NCI-H1417 (cell line): ENCODE measurements around the gene LDLRAD3.

Source experiments
- DNase-seq, 3 experiments: peaks; one replicate each; lab custom pipeline; 2025; lab: John Stamatoyannopoulos, UW

The LDLRAD3 gene

DNA sequence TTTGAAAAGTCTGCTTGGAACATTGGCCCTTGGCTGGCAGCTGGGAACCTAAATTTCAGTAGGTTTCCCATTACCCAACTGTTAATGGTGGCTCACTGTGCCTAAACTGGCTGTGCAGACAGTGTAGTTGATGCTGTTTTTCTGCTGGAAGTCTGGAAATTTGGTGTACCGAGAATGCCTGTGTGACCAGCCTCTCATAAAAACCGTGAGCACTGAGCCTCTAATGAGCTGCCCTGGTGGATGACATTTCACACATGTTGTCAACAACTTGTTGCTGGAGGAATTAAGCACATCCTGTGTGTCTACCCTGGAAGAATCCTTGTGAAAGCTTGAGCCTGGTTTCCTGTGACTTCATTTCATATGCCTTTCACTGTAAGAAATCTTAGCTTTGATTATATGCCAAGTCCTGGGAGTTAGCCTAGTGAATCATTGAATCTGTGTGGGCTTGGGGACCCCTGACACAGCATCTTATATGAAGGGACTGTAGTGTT, 131.1 kb downstream of the LDLRAD3 start:
- DNase-seq = peak in 1 of 3 experiments; percentile 33

DNA sequence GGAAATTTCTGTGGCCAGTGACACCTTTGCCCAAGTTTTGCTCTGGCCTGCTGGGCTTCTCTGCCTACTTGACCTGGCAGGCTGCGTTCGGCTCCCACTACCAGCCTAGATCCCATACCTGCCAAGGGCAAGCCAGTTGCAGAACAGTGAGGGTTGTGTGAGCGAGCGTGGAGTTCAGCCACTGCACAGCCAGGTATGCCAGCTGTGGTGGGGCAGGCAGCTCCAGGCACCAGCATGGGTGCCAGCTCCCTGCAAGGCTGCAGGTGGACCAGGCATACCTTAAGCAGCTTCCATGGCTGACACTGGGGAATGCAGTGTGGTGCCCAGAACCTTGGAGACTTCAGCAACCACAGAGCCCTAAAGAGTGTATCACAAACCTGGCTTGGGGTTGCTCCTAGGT, 133.5 kb downstream of the LDLRAD3 start:
- DNase-seq = no peak

DNA sequence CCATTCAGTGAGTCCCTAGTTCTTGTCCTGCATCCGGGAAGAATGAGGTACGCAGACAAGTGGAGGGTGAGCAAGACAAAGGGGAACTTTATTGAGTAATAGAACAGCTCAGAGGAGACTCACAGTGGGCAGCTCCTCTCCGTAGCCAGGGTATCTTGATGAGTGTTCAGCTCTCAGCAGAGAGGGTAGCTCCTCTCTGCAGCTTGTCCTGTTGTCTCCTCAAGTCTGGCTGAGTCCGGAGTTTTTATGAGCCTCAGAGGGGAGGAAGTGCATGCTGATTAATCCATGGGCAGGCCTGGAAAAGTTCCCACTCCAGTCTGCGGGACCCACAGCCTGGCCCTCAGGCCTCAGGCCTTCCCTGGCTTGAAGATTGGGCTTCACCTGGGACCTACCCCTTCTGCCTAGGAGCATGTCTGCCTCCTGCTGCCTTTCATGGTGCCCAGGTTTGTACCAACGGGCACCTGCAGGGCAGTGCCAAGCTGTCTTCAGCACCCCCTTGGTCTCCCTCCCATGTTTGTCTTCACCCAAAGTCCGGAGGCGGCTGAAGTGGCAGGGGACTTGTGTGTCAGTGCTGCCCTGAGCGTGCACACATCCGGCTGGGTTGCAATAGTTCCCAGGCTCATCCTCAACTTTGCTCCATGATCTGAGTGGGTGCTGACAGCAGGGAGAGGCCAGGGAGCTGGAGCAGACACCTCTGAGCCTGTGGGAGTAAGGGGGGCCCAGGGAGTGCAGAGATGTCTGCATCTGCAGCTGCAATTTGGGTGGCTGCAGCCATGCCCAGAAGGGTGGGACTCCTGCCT, 134.2 kb downstream of the LDLRAD3 start:
- DNase-seq = no peak

DNA sequence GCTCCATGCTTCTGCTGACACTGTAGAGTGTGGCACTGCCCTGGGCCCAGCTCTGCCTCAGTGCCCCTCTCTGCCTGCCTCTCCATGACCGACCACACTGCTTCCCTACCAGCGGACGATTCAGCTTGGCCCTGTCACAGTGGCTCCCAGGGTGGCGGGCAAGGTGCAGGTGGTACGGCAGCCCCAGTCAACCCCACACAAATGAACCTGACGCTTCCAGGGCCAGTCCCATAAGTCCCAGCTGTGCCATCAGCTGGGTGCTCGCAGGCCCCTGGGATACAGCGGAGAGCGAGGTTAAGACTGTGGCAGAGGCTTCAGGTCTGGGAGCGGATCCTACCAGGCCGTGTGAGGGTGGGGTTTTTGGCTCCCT, 134.8 kb downstream of the LDLRAD3 start:
- no peak for DNase-seq

DNA sequence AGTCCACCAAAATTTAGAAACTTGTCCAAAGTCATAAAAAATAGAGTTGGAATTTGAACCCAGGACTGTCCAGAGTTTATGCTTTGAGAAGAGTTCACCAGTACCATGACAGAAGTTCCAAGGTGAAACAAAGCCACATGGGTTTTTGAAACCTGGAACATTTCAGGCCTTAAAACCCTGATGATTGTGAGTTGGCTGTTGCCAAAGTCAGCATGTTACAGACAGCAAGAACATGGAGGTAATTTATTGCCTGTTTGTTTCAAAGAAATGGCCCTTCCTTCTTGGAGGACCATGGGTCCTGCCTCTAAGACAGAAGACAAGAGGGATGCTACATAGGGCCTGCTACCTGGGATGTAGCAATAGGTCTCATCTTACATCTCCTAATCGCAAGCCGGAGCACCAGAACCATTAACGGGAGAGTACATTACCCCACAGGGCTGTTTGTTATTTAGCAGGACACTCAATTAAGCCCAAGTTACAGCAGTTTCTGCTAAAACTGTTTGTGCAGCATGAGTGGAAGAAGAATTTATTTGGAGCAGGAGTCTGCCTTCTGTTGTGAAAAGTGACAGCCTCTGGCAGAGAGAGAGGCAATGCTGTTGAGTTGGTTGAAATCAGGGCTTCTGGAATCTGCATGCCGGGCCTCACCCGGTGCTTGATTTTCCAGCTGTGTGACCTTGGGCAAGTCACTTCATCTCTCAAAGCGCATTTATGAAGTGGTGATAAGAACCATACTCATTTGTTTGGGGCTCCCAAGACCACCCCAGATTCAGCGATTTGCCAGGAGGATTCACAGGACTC, 136.2 kb downstream of the LDLRAD3 start:
- DNase-seq = no peak

DNA sequence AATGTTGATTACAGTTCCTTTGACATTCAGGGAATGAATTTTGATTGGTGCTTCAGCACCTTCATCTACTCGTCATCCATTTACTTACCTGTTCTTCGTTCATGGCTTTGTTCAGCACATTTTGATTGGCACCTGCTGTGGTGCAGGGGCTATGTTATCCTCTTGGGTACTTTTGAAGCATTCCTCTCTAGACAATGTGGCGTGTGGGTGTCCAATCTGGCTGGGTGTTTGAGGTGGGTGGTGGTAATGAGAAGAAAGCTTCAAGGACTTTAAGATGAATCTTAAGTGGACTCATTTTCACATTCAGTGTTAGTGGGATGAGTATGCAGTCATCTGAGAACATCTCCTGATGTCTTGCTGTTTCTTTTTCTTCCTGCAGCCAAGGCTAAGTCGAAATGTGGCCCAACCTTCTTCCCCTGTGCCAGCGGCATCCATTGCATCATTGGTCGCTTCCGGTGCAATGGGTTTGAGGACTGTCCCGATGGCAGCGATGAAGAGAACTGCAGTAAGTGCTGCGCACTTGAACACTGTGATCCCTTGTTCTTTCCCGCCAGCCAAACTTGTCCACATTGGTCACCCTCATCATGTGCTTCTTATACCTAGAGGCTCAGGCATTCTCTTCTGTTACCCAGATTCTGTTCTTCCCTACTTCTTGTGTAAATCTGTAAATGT, 137.5 kb downstream of the LDLRAD3 start:
- DNase-seq = no peak

DNA sequence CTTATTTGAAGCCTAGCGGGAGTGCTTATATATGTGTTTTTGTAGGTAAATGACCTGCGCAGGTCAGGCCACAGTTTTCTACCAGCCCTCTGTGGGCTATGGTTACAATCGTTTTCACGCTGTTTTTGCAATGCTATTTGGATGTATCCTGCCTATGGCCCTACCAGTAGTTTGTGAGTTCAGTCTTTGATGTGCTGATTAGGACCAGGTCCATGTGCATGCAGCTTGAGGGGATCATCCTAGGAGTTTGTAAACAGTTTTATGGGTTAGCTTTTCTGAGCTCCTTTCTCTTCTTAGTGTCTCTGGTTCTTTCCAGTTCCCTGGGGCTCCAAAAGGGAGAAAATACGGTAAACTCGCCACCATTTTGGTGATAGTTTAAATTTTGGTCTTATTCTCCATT, 142.5 kb downstream of the LDLRAD3 start:
- DNase-seq = no peak

DNA sequence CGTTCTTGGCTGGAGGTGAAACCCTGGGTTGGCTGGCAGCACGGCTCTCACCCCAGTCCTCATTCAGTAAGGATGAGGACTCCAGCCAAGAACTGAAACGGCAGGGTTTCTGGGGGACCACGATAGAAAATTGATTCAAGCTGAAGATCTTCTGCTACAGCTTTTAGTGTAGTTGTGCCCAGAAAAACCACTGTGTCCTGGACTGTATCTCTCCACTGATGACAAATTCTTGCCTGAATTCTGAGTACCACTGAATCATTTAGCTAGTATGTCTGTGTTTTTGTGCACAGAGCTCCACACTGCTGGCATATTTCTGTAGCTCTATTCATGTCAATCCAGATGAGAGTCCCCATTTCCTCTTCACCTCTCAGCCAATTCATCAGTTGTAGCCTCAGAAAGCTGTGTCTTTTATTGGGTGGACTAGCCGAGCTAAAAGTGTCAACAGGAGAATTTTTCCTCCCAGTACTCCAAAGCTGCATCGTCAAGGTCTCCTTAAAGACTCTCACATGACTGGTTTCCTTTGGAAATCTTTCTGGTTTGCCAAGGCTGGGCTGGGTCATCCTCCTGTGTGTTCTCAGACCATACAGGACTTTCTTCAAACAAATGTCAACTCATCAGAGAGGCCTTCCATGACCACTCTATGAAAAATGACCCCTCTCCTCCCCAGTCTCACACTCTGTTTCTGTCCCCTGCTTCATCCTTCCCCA, 144.6 kb downstream of the LDLRAD3 start:
- DNase-seq = no peak

DNA sequence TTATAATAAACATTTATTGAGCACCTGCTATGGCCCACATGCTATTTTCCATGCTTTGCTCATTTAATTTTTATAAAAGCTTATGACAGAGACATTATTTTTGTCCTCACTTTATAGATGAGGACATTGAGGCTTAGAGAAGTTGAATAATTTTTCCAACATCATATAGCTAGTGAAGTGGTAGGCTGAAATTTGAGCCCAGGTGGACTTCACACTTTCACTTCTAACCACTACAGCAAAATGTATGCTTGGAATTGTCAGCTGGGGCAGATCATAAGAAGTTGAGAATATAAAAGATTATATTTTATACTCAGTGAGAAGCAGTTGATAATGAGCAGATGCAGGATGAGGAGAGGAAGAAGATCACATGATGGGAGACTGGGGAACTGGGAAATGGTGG, 146.1 kb downstream of the LDLRAD3 start:
- DNase-seq = no peak

DNA sequence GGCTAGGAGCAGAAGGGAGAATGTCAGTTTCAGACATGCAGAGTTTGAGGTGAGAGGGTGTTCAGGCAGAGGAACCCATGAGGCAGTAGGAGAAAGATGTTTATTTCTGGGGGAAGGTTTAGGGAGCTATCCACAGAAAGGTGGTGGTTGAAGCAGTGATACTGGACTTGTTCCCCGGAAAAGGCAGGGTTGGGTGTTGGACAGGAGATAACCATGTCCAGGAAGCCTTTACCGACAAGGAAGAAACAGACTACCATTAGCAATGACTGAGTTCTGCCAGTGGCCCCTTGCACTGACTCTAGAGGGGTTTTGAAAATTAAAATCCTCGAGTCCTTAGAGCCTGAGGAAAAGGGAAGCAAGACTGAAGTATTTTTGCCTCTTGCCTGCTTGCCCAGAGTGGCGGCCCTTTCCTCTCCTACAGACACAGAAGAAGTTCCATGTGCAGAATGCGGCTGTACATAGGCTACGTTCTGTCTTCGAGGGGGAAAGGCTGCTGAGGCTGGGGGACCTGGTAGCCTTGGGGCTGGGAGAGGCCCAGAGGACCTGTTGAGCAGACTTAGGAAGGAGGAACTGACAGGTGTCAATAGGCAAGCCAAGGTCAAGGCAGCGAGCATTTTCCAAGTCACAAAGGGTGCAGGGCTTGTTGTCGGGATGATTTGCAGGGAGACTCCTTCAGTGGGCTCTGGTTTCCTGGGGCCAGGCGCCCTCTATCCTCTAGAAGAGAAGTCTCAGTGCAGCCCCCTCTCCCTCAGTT, 146.7 kb downstream of the LDLRAD3 start:
- DNase-seq = no peak

DNA sequence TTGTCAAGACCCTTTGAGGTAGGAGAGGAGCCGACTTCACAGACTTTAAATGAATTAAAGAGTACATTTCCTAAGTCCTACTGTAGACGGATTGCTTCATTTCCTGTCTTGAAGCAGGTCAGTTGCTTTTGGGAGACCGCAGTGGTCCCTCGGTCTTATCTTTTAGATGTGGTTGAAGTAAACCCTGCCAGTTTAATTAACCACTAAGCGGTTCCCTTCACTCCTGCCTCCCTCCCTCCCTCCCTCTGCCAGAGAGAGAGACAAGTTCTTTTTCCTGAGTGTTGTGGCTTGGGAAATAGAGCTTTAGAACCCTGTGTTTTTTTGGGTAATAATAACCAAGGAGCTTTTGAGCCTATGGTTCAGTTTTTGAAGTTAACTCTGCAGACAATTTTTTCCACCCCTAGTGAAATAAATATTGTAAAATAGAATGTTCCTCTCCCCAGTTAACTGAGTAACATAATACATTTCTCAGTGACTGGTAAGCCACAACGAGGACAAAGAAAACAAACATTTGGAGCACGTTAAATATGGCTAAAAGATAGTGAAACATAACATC, 147.5 kb downstream of the LDLRAD3 start:
- no peak for DNase-seq

DNA sequence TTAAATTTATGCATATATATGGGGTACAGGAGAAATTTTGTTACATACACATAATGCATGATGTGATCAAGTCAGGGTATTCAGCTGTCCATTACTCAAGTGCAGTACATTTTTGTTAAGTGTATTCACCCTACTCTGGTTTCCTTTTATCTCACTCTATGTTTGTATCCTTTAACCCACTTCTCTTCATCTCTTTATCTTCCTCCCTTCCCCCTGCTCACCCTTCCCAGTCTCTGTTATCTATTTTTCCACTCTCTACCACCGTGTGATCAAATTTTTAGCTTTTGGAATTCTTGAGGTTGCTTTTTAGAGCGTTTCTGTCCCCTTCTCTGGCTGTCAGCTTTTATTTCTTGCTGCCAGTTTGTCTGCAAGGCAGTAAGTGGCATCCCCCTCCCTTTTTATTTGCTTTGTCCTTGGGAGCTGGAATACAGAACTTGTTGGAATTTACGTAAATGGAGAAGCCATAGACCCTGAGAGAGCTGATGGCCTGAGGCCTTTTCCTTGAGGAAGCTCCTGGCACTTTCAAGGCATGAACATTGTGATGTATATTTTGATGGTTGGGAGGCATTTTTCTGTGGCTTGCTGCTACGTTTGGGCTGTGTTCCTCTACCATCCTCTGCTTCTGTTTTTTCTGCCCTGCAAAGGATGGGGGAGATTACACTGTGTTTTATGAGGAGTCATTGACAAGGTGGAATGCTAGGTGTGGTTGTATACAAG, 148.6 kb downstream of the LDLRAD3 start:
- DNase-seq = no peak

DNA sequence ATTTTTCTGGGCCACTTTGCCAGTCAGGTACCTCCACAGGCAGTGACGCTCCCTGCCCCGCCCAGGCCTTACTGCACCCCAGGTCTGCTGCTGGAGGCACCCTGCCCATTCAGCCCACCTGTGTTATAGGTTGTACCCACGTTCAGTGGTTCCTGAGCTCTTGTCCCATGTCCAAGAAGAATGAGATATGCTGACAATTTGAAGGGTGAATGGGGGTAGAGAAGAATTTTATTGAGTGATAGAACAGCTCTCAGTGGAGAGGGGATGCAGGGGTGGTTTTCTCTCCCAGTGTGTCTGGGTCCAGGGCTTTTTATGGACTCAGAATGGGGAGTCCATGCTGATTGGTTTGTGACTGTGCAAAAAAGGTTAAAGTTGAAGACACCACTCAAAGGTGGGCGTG, 149.7 kb downstream of the LDLRAD3 start:
- DNase-seq = no peak

DNA sequence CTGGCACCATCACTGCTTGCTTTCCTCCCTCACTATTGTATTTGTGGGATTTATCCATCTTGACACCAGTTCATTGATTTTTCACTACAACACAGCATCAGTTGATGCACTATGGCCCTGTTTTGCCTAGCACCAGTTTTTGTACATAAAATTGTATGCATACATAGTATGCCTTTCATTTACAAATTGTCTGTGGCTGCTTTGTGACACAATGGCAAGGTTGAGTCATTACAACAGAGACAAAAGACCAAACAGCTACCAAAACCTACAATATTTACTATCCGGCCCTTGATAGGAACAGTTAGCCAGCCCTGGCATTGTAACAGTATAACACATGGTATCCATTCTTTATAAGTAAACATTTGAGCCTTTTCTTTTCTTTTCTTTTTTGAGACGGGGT, 150.3 kb downstream of the LDLRAD3 start:
- DNase-seq = no peak

DNA sequence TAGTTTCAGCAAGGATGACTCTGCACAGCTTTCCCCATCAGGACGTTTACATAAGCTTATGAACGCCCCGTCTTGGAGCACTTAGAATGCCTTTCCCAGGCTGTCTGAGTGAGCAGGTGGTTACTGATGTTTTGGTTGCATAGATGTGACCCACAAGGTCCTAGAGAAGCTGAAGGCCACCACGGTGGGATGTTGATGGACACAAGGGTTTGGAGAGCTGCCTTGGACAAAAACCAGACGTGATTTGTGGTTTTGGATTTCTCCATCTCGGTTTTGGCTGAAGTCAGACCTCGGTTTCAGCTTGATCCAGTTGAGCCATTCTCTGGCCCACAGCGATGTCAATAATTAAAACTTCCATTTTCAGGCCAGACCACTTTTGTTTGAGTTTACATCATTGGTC, 151.9 kb downstream of the LDLRAD3 start:
- no peak for DNase-seq

DNA sequence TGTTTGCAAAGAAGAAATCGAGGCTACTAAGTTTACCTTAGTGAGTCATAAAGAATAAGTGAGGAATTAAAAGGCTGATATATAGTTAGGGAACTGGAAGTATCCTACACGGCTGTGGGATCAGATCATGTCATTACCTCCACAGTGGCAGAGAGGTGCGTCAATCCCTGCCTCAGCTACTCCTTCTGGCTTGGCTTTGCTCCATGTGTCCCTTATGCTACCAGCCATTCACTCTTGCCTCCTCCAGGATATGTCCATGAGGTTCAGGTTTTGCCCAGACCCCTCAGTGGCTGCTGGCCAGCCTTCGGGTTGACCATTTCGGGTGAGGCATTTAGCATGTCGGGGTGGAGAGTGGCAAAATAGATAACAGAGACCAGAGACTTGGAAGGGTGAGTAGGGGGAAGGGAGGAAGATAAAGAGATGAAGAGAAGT, 153.4 kb downstream of the LDLRAD3 start:
- no peak for DNase-seq

DNA sequence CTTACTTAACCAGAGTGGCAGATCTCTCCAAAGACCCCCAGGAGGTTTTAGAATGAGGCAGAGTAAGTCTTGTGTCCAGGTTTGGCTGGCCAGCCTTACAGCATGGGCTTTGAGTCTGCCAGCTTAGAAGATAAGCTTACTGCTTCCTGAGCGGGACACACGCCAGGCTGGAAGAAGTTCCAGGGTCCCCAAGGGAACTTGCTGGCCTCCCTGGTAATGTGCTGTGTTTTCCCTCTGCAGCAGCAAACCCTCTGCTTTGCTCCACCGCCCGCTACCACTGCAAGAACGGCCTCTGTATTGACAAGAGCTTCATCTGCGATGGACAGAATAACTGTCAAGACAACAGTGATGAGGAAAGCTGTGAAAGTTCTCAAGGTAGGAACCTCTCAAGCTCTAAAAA, 154.2 kb downstream of the LDLRAD3 start:
- no peak for DNase-seq

DNA sequence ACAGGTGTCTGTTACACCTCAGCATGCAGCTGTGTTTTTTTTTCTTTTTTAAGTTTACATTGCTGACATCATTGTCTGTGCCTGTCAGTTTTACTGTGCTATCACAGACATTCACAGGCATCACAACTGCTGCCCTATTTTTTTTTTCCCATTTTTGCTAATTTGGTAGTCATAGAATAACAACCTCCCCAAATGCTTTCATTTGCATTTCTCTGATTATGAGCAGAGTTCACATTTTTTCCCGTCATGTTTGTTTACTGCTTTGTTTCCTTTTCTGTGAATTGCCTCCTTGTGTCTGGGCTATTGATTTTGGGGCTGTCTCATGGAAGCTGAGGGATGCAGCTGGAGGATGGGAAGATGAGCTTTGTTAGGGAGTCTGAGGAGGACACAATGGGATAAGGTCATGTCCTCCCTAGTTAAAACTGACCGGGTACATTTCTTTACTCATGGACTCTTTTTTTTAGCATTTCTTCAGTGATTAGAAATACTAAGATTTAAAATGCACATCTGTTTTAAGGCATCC, 155.1 kb downstream of the LDLRAD3 start:
- no peak for DNase-seq

DNA sequence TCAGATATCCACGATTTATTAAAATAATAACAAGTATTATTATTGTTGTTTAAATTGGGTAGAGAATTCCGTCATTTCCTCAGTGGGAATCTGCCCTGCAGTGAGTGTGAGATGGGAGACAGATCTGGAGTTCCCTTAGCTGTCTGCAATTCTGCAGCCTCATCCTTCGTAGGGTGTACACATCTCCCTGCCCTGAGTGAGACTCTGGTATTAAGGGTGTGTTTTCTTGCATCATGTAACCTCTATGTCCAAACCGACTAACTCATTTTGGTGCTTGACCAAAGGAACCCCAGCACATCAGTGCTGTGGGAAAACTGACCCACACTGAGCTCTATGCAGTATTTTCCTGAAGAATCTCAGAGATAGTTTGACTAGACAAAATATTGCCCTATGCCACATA, 157.6 kb downstream of the LDLRAD3 start:
- no peak for DNase-seq

DNA sequence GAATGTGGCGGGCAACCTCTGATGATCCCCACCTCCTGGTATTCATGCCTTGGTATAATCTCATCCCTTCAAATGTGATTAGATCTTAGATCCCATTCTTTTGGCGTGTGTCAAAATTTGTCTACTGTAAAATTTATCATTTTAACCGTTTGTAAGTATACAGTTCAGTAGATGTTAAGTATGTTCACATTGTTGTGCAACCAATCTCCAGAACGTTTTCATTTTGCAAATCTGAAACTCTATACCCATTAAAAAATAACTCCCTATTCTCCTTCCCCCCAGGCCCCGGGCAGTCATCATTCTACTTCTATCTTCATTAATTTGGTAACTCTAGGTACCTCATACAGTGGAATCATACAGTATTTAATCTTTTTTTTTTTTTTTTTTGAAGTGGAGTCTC, 159.0 kb downstream of the LDLRAD3 start:
- no peak for DNase-seq
